WI38 (cell line): ENCODE measurements around the gene LRTM2.

Source experiments
- H3K4me3 ChIP-seq: 2 replicates; pipeline ENCODE4 v1.5.1; 2011; ENCODE audit warnings: low read depth, mild to moderate bottlenecking, control low read depth, low read length
- TF ChIP-seq, protein P1 (sequence below): IDR thresholded peaks from 2 replicates; pipeline ENCODE4 v1.5.1; 2012; ENCODE audit warnings: low read depth, mild to moderate bottlenecking, control low read depth, low read length

The LRTM2 gene

DNA sequence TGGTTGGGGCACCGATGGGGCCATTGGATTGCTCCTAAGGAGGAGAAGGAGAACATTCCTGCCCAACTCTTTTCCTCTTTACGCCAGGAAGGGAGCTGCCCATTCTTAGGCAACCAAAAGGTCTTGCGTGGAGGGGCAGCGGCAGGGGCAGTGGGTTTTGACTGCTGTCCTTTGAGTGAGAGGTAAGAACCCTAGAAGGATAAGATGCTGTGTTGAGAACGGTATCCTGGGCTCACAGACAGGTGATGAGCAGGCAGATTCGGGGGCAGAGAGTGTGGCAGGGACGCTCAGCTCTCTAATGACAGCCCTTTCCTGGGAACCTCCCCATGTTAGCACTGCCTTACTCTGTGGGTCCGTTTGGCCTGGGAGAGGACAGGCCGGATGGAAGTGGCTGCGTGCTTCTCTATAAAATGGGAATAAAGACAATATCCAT lies 13.2 kb downstream of the LRTM2 start:
- TF ChIP-seq, protein P1, sequence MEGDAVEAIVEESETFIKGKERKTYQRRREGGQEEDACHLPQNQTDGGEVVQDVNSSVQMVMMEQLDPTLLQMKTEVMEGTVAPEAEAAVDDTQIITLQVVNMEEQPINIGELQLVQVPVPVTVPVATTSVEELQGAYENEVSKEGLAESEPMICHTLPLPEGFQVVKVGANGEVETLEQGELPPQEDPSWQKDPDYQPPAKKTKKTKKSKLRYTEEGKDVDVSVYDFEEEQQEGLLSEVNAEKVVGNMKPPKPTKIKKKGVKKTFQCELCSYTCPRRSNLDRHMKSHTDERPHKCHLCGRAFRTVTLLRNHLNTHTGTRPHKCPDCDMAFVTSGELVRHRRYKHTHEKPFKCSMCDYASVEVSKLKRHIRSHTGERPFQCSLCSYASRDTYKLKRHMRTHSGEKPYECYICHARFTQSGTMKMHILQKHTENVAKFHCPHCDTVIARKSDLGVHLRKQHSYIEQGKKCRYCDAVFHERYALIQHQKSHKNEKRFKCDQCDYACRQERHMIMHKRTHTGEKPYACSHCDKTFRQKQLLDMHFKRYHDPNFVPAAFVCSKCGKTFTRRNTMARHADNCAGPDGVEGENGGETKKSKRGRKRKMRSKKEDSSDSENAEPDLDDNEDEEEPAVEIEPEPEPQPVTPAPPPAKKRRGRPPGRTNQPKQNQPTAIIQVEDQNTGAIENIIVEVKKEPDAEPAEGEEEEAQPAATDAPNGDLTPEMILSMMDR: no peak
- no peak overlapping the region for H3K4me3 ChIP-seq

DNA sequence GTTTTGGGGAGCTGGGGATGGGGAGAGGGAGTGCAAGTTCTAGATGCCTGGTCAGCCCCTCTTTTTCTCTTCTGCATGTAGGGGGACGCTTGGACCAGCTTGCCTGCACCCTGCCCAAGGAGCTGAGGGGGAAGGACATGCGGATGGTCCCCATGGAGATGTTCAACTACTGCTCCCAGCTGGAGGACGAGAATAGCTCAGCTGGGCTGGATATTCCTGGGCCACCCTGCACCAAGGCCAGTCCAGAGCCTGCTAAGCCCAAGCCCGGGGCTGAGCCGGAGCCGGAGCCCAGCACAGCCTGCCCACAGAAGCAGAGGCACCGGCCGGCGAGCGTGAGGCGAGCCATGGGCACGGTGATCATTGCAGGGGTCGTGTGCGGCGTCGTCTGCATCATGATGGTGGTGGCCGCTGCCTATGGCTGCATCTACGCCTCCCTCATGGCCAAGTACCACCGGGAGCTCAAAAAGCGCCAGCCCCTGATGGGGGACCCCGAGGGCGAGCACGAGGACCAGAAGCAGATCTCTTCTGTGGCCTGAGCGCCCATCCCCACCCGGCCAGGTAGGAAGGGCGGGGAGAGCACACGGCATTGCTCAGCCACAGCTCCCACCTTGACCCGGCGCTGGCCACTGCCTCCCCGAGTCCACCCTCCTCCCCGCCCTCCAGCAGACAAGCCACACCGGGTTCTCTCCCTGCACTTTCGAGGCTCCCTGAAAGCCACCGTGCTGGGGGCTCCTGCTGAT lies 14.0 kb downstream of the LRTM2 start:
- TF ChIP-seq, protein P1: no peak
- no peak overlapping the region for H3K4me3 ChIP-seq

DNA sequence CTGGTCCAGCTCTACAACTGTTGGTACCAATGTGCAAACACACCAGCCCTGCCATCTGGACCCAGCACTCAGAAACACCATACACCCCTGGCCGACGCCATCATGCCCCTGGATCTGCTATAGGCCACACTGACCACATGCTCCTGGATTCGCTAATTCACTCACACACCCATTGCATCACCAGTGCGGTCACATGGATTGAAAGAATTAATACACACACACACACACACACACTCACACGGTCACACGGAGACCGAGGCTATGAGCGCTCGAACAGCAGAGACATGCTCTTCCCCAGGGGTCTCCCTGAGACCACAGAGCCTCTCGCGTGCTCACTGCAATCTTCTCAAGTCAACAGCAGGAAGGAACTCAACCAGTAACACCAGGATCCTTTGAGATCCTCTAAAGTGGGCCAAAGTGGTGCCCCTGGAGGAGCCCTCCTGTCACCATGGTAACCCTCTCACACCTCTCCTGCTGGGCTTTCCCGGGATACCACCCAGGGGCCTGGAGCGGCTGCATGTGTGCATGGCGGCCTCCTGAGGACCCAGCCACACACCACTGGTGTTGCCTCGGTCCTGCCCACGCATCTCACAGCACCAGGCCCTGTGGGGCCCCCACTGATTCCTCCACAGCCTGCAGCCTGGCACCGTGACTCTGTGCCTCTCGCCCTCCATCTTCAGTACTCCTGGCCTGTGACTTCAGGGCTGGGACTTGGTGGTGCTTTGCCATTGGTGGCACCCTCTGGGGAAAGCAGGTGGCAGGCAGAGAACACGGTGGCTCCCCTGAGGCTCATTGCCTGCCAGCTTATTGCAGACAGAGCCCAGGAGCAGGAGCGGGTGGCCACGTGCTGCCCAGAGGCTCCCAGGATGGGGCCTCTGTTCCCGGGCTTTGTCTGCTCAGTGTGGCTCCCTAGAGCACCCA lies 15.1 kb downstream of the LRTM2 start:
- no peak overlapping the region for H3K4me3 ChIP-seq

DNA sequence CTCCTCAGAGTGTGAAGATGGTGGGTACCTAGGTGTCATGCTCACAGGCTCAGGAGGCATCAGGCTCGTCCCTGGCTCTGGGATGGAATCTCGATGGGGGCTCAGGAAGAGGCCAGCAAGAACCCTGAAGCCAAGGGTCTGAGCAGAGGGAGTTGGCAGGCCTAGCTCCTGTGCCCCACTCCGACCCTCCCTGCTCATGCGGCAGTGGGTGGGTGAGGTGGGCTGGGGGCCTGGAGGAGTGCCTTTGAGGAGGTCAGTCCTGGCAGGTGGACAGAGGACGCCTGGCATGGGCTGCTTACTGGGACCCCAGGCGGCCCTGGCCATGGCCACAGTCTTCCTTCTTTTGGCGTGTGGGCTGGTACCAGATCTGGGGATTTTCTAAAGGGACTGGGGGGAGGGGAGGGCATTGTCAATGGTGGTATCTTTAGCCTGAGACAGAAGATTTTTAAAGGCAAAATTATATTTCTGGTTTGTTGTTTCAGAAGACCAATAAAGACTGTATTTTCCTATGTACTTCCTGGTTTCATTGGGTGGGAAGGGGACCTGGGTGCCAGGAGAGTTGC lies 16.0 kb downstream of the LRTM2 start:
- TF ChIP-seq, protein P1: no peak
- H3K4me3 ChIP-seq: no peak overlapping the region

More for the DNA sequence above, 15.1 kb downstream of the LRTM2 start:
- TF ChIP-seq, protein P1: no peak

DNA sequence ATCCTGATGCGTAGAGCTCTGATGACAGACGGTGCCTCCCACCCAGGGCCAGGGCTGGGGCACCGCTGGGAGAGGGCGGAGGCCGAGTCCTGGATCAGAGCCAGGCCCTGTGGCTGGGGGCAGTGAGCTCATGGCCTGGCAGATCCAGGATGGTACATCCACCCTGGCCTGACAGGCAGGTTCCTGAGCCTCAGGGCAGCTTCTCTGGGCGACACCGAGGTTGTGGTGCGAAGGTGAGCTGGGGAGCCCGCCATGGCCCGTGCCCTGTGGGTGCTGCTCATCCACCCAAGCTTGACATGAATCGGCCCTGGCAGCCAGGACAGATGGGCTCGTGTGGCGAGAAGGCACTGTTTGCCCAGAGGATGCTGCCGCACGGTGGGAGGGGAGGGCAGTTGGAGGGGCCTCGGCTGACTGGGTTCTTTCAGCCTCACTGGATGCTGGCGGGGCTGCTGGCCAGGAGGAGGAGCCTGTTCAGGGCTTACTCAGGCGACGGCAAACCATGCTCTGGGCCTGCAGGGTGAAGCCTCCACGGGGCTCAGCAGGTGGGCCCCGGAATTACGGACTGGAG lies 16.6 kb downstream of the LRTM2 start:
- TF ChIP-seq, protein P1: no peak
- no peak overlapping the region for H3K4me3 ChIP-seq

DNA sequence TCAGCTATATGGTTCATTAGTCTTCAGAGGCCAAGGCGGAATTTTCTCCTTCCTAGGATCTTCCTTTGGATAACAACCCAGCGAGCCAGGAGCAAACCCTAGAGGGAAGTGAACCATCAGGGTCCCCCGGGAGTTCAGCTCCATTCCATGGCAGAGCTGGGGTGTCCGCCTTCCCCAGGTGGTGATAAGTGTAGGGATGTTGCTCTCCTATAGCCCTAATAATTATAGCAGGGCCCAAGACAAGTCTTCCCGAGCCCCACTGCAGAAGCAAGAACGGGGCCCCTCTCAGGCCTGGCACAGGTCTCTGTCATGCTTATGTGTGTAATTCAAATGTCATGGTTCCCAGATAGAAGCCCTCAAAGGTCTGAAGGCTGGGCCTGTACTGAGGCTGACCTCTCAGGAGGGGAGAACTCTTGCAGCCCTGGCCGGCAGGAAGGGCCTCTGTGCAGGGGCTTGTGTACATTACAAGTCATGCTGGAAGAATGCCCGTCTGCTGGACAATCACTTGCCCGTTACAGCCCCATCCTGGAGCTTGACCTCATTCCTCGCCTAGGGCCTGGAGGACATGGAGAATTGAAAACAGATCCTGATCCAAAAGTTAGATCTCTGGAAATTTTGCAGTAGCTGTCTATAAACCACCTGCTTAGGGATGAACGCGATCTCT lies 17.3 kb downstream of the LRTM2 start:
- TF ChIP-seq, protein P1: no peak
- no peak overlapping the region for H3K4me3 ChIP-seq
